Hair follicular keratinocyte (primary cell): ENCODE results near the gene ZNF544. TPM values are rescaled to one million over a fixed set of nuclear protein-coding genes. Genes with fewer than 3 reads are reported as not detected.

ENCODE experiments used
- total RNA-seq: library from RNA; depleted of rRNA; stranded (reverse); fragments of >200 nt; gene quantifications from 2 replicates; pipeline ENCODE4 v1.2.3, GENCODE V29; 2015

ZNF544 gene
- 49.7 and 57.3 TPM in 2 replicates for total RNA-seq

GRCh38 chr19:58228585-58229254, at the start of gene ZNF544:
Gene ZNF544, plus strand, starts transcription at chr19:58228914. Its CDS starts 15,110 bp downstream, at chr19:58244024.

GRCh38 chr19:58182989-58183816, 45.5 kb upstream of the ZNF544 start, which contains the start of gene ZNF274:
Gene ZNF274, plus strand, starts transcription at chr19:58183061. Its CDS starts 905 bp downstream, at chr19:58183966.

GRCh38 chr19:58278541-58279041, 49.9 kb downstream of the ZNF544 start, which contains the start of gene ZNF8:
Gene ZNF8, plus strand, starts transcription at chr19:58278955. Its CDS starts 127 bp downstream, at chr19:58279082.

GRCh38 chr19:58305065-58305931, 76.6 kb downstream of the ZNF544 start, which contains the start of gene ERVK3-1:
Gene ERVK3-1, plus strand, starts transcription at chr19:58305377. Its CDS starts 6,792 bp downstream, at chr19:58312169.

Other genes starting within 250 kb of the ZNF544 start
- 7.0 and 12.2 TPM in 2 replicates for gene ZNF606, start 226.1 kb upstream of the ZNF544 start, total RNA-seq
- gene ZSCAN1, start 194.9 kb upstream of the ZNF544 start, total RNA-seq: not detected in 2 replicates
- gene ZNF135, start 169.6 kb upstream of the ZNF544 start, total RNA-seq: 0.46 and 3.0 TPM in 2 replicates
- gene ZSCAN18, start 130.7 kb upstream of the ZNF544 start, total RNA-seq: 23.6 and 37.2 TPM in 2 replicates
- 4.1 and 8.4 TPM in 2 replicates for gene ZNF329, start 78.1 kb upstream of the ZNF544 start, total RNA-seq
- 24.4 and 26.9 TPM in 2 replicates for gene ZNF274, start 45.9 kb upstream of the ZNF544 start, total RNA-seq
- 2.4 and 4.3 TPM in 2 replicates for gene ZNF8, start 50.0 kb downstream of the ZNF544 start, total RNA-seq
- gene ERVK3-1, start 76.5 kb downstream of the ZNF544 start, total RNA-seq: 22.0 and 31.9 TPM in 2 replicates
- 2.0 and 2.7 TPM in 2 replicates for gene ZSCAN22, start 98.1 kb downstream of the ZNF544 start, total RNA-seq
- gene A1BG, start 124.6 kb downstream of the ZNF544 start, total RNA-seq: 15.6 and 26.6 TPM in 2 replicates
- 0.86 and 1.3 TPM in 2 replicates for gene ZNF497, start 133.8 kb downstream of the ZNF544 start, total RNA-seq
- gene ZNF837, start 152.1 kb downstream of the ZNF544 start, total RNA-seq: 2.5 and 3.7 TPM in 2 replicates
- gene RPS5, start 158.4 kb downstream of the ZNF544 start, total RNA-seq: 2,350 and 2,403 TPM in 2 replicates
- 0.27 and 0.31 TPM in 2 replicates for gene RNF225, start 166.7 kb downstream of the ZNF544 start, total RNA-seq
- 7.0 and 16.3 TPM in 2 replicates for gene ZNF584, start 179.7 kb downstream of the ZNF544 start, total RNA-seq
- 1.6 and 2.2 TPM in 2 replicates for gene ZNF132, start 211.2 kb downstream of the ZNF544 start, total RNA-seq
- gene ZNF324B, start 222.7 kb downstream of the ZNF544 start, total RNA-seq: 6.6 and 7.2 TPM in 2 replicates
- 6.2 and 9.3 TPM in 2 replicates for gene ZNF324, start 238.2 kb downstream of the ZNF544 start, total RNA-seq
- gene ZNF446, start 247.4 kb downstream of the ZNF544 start, total RNA-seq: 6.5 and 8.6 TPM in 2 replicates